ENCODE results near the gene LDB2. TPM values are rescaled to one million over a fixed set of nuclear protein-coding genes. Genes with fewer than 3 reads are reported as not detected.
"Not testable (repeated sequence)": the region's sequence is repeated elsewhere in the genome, so short reads cannot be mapped to it uniquely, and the experiment has no call there.

Gene LDB2
- total and polyA plus RNA-seq, 4 donors: 11.0 to 128 (median 55.7) TPM

GRCh38 chr4:16573739-16574138 is 324.7 kb downstream of the LDB2 start:
- peaks cover 0 to 4% of the 10 kb centered on the region in 2 donors for H3K4me1 ChIP-seq (ENCODE audit: control insufficient read depth in 1 of 2, insufficient read depth in 2 of 2, low read length in 2 of 2)
- H3K27me3 ChIP-seq (ENCODE audit: control insufficient read depth in 1 of 2, insufficient read depth in 2 of 2, low read length in 1 of 2): no peaks in the 10 kb centered on the region
- intact Hi-C loops (cut with DNase I): no loop called here
- WGBS, 2 donors: 8 to 12% methylated on average over 5 of the region's 5 CpGs
- no peak overlapping the region for H3K4me3 ChIP-seq (ENCODE audit: low read length in 2 of 2)
- peak in 1 of 2 donors; percentile 55 for DNase-seq
- no peaks in the 10 kb centered on the region for H3K9me3 ChIP-seq (ENCODE audit: control insufficient read depth, low read length)
- no peak overlapping the region for H3K27ac ChIP-seq (ENCODE audit: low read depth in 1 of 2, low read length in 2 of 2)
- peak; percentile 88 for ATAC-seq (ENCODE audit: low FRiP score)
- no peaks in the 10 kb centered on the region for H3K36me3 ChIP-seq (ENCODE audit: control insufficient read depth in 1 of 2, insufficient read depth in 2 of 2, low read length in 1 of 2)

- intact Hi-C loops (cut with DNase I): no loop called here
- ATAC-seq (ENCODE audit: low FRiP score) (peak; percentile 78), DNase-seq (no peak)
- Histone ChIP-seq H3K36me3 (ENCODE audit: control insufficient read depth in 1 of 2, insufficient read depth in 2 of 2, low read length in 1 of 2) (no peaks in the 10 kb centered on the region), H3K9me3 (ENCODE audit: control insufficient read depth, low read length) (no peaks in the 10 kb centered on the region), H3K27me3 (ENCODE audit: control insufficient read depth in 1 of 2, insufficient read depth in 2 of 2, low read length in 1 of 2) (no peaks in the 10 kb centered on the region), H3K27ac (ENCODE audit: low read depth in 1 of 2, low read length in 2 of 2) (no peak overlapping the region), H3K4me1 (ENCODE audit: control insufficient read depth in 1 of 2, insufficient read depth in 2 of 2, low read length in 2 of 2) (peaks cover 0 to 4% of the 10 kb centered on the region in 2 donors), H3K4me3 (ENCODE audit: low read length in 2 of 2) (no peak overlapping the region)
- 60% methylated on average over 4 of the region's 4 CpGs for WGBS, 2 donors
Observed at GRCh38 chr4:16573206-16573605, 325.2 kb downstream of the LDB2 start.

- DNase-seq (no peak), ATAC-seq (ENCODE audit: low FRiP score) (no peak)
- intact Hi-C loops (cut with DNase I): no loop called here
- no peak overlapping the region for H3K4me3 ChIP-seq (ENCODE audit: low read length in 2 of 2)
- no peaks in the 10 kb centered on the region for H3K27me3 ChIP-seq (ENCODE audit: control insufficient read depth in 1 of 2, insufficient read depth in 2 of 2, low read length in 1 of 2)
- H3K9me3 ChIP-seq (ENCODE audit: control insufficient read depth, low read length): no peaks in the 10 kb centered on the region
- 79 to 81% methylated on average over 3 to 4 of the region's 4 CpGs for WGBS, 2 donors
- H3K4me1 ChIP-seq (ENCODE audit: control insufficient read depth in 1 of 2, insufficient read depth in 2 of 2, low read length in 2 of 2): peaks cover 0 to 4% of the 10 kb centered on the region in 2 donors
- no peaks in the 10 kb centered on the region for H3K36me3 ChIP-seq (ENCODE audit: control insufficient read depth in 1 of 2, insufficient read depth in 2 of 2, low read length in 1 of 2)
- H3K27ac ChIP-seq (ENCODE audit: low read depth in 1 of 2, low read length in 2 of 2): no peak overlapping the region
Observed at GRCh38 chr4:16572631-16573030, 325.8 kb downstream of the LDB2 start.

GRCh38 chr4:16572161-16572560 is 326.3 kb downstream of the LDB2 start:
- intact Hi-C loops (cut with DNase I): no loop called here
- 92 to 94% methylated on average over 3 of the region's 3 CpGs for WGBS, 2 donors
- H3K27ac ChIP-seq (ENCODE audit: low read depth in 1 of 2, low read length in 2 of 2): no peak overlapping the region

GRCh38 chr4:16569790-16570189 is 328.7 kb downstream of the LDB2 start:
- ATAC-seq (ENCODE audit: low FRiP score) (no peak), DNase-seq (no peak)
- intact Hi-C loops (cut with DNase I): no loop called here
- Histone ChIP-seq H3K27me3 (ENCODE audit: control insufficient read depth in 1 of 2, insufficient read depth in 2 of 2, low read length in 1 of 2) (no peaks in the 10 kb centered on the region), H3K4me3 (ENCODE audit: low read length in 2 of 2) (no peak overlapping the region), H3K36me3 (ENCODE audit: control insufficient read depth in 1 of 2, insufficient read depth in 2 of 2, low read length in 1 of 2) (no peaks in the 10 kb centered on the region), H3K4me1 (ENCODE audit: control insufficient read depth in 1 of 2, insufficient read depth in 2 of 2, low read length in 2 of 2) (peaks cover 0 to 4% of the 10 kb centered on the region in 2 donors), H3K27ac (ENCODE audit: low read depth in 1 of 2, low read length in 2 of 2) (no peak overlapping the region), H3K9me3 (ENCODE audit: control insufficient read depth, low read length) (no peaks in the 10 kb centered on the region)
- WGBS, 2 donors: 91 to 97% methylated on average over 2 of the region's 2 CpGs

More at GRCh38 chr4:16572161-16572560, 326.3 kb downstream of the LDB2 start:
- Histone ChIP-seq H3K27me3 (ENCODE audit: control insufficient read depth in 1 of 2, insufficient read depth in 2 of 2, low read length in 1 of 2) (no peaks in the 10 kb centered on the region), H3K36me3 (ENCODE audit: control insufficient read depth in 1 of 2, insufficient read depth in 2 of 2, low read length in 1 of 2) (no peaks in the 10 kb centered on the region), H3K9me3 (ENCODE audit: control insufficient read depth, low read length) (no peaks in the 10 kb centered on the region), H3K4me3 (ENCODE audit: low read length in 2 of 2) (no peak overlapping the region), H3K4me1 (ENCODE audit: control insufficient read depth in 1 of 2, insufficient read depth in 2 of 2, low read length in 2 of 2) (peaks cover 0 to 4% of the 10 kb centered on the region in 2 donors)
- DNase-seq: no peak
- no peak for ATAC-seq (ENCODE audit: low FRiP score)

GRCh38 chr4:16557316-16557715 is 341.1 kb downstream of the LDB2 start:
- WGBS, 2 donors: 87 to 90% methylated on average over 14 of the region's 14 CpGs
- H3K9me3 ChIP-seq (ENCODE audit: control insufficient read depth, low read length); intact Hi-C loops (cut with DNase I): not testable (repeated sequence)

GRCh38 chr4:16555156-16555555 is 343.3 kb downstream of the LDB2 start:
- DNase-seq (no peak), ATAC-seq (ENCODE audit: low FRiP score) (no peak)
- 78 to 83% methylated on average over 4 of the region's 4 CpGs for WGBS, 2 donors
- H3K27ac ChIP-seq (ENCODE audit: low read depth in 1 of 2, low read length in 2 of 2): no peak overlapping the region
- H3K36me3 ChIP-seq (ENCODE audit: control insufficient read depth in 1 of 2, insufficient read depth in 2 of 2, low read length in 1 of 2): no peaks in the 10 kb centered on the region
- H3K4me1 ChIP-seq (ENCODE audit: control insufficient read depth in 1 of 2, insufficient read depth in 2 of 2, low read length in 2 of 2): no peaks in the 10 kb centered on the region
- intact Hi-C loops (cut with DNase I): no loop called here
- H3K9me3 ChIP-seq (ENCODE audit: control insufficient read depth, low read length): peaks cover 2% of the 10 kb centered on the region
- H3K4me3 ChIP-seq (ENCODE audit: low read length in 2 of 2): no peak overlapping the region
- H3K27me3 ChIP-seq (ENCODE audit: control insufficient read depth in 1 of 2, insufficient read depth in 2 of 2, low read length in 1 of 2): no peaks in the 10 kb centered on the region

More at GRCh38 chr4:16557316-16557715, 341.1 kb downstream of the LDB2 start:
- H3K36me3 ChIP-seq (ENCODE audit: control insufficient read depth in 1 of 2, insufficient read depth in 2 of 2, low read length in 1 of 2); H3K27me3 ChIP-seq (ENCODE audit: control insufficient read depth in 1 of 2, insufficient read depth in 2 of 2, low read length in 1 of 2); H3K4me1 ChIP-seq (ENCODE audit: control insufficient read depth in 1 of 2, insufficient read depth in 2 of 2, low read length in 2 of 2); H3K4me3 ChIP-seq (ENCODE audit: low read length in 2 of 2); H3K27ac ChIP-seq (ENCODE audit: low read depth in 1 of 2, low read length in 2 of 2); DNase-seq; ATAC-seq (ENCODE audit: low FRiP score): not testable (repeated sequence)

GRCh38 chr4:16550531-16550930 is 347.9 kb downstream of the LDB2 start:
- WGBS, 2 donors: 37 to 42% methylated on average over 2 of the region's 2 CpGs
- intact Hi-C loops (cut with DNase I): no loop called here

GRCh38 chr4:16545656-16546055 is 352.8 kb downstream of the LDB2 start:
- WGBS, 2 donors: 82 to 86% methylated on average over 7 of the region's 7 CpGs
- Histone ChIP-seq H3K36me3 (ENCODE audit: control insufficient read depth in 1 of 2, insufficient read depth in 2 of 2, low read length in 1 of 2) (no peaks in the 10 kb centered on the region), H3K27ac (ENCODE audit: low read depth in 1 of 2, low read length in 2 of 2) (no peak overlapping the region), H3K4me3 (ENCODE audit: low read length in 2 of 2) (no peak overlapping the region), H3K9me3 (ENCODE audit: control insufficient read depth, low read length) (no peaks in the 10 kb centered on the region), H3K27me3 (ENCODE audit: control insufficient read depth in 1 of 2, insufficient read depth in 2 of 2, low read length in 1 of 2) (no peaks in the 10 kb centered on the region), H3K4me1 (ENCODE audit: control insufficient read depth in 1 of 2, insufficient read depth in 2 of 2, low read length in 2 of 2) (no peaks in the 10 kb centered on the region)
- ATAC-seq (ENCODE audit: low FRiP score): no peak
- no peak for DNase-seq
- intact Hi-C loops (cut with DNase I): no loop called here

More at GRCh38 chr4:16550531-16550930, 347.9 kb downstream of the LDB2 start:
- ATAC-seq (ENCODE audit: low FRiP score) (no peak), DNase-seq (no peak)
- no peaks in the 10 kb centered on the region for H3K27me3 ChIP-seq (ENCODE audit: control insufficient read depth in 1 of 2, insufficient read depth in 2 of 2, low read length in 1 of 2)
- H3K36me3 ChIP-seq (ENCODE audit: control insufficient read depth in 1 of 2, insufficient read depth in 2 of 2, low read length in 1 of 2): no peaks in the 10 kb centered on the region
- no peaks in the 10 kb centered on the region for H3K9me3 ChIP-seq (ENCODE audit: control insufficient read depth, low read length)
- no peaks in the 10 kb centered on the region for H3K4me1 ChIP-seq (ENCODE audit: control insufficient read depth in 1 of 2, insufficient read depth in 2 of 2, low read length in 2 of 2)
- H3K27ac ChIP-seq (ENCODE audit: low read depth in 1 of 2, low read length in 2 of 2): no peak overlapping the region
- no peak overlapping the region for H3K4me3 ChIP-seq (ENCODE audit: low read length in 2 of 2)
